Measurements from ENCODE around the gene GGA1.

- TF ChIP-seq CTCF (IDR thresholded peaks at IDR 0.05; ENCODE audit: low read length) (no peak), EZH2 (IDR thresholded peaks at IDR 0.05; ENCODE audit: borderline replicate concordance, low read length) (no peak)
Observed at GRCh38 chr22:37639070-37639760, 30.6 kb downstream of the GGA1 start, which contains the start of gene SH3BP1.

Data from OCI-LY1 (cell line).